KOPT-K1 (cell line): ENCODE results near the gene TTC38.
A peak's percentile ranks its signal among the peaks of the same experiment; 100 is the strongest.

Experiments
- H3K27ac ChIP-seq: fragments of 200-600 bp; sonication (generic); 2 replicates; pipeline ENCODE4 v1.5.1; 2016; ENCODE audit warnings: antibody characterized with exemption, mild to moderate bottlenecking, low read depth, low read length; ENCODE audit not compliant: poor library complexity, severe bottlenecking
- H3K36me3 ChIP-seq: fragments of 200-600 bp; sonication (generic); 2 replicates; pipeline ENCODE4 v1.5.1; 2017; ENCODE audit warnings: antibody characterized with exemption, mild to moderate bottlenecking, low read length, moderate library complexity; ENCODE audit not compliant: insufficient read depth
- H3K9me3 ChIP-seq: fragments of 200-600 bp; sonication (generic); 2 replicates; pipeline ENCODE4 v1.5.1; 2017; ENCODE audit warnings: antibody characterized with exemption, low read length, mild to moderate bottlenecking; ENCODE audit not compliant: insufficient read depth, poor library complexity, severe bottlenecking

TTC38 gene

DNA sequence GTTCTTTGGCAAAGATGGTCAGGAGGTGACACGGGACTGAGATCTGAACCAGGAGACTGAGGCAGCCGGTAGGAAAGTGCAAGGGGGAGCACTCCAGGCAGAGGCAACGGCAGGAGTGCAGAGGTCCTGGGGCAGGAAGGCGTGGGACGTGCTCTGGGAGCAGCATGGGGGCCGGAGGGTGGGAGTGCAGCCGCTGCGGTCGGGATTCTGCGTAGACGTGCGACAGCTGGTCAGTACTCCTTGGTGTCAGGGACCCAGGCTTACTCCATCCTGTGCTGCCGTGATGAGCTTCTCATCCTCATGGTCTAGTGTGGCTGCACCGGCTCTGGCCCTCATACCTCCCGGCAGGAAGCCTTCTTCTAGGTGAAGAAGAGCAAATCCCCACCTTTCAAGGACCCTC lies 50.8 kb downstream of the TTC38 start:
- Histone ChIP-seq H3K36me3 (peaks cover 100% of the 10 kb centered on the region), H3K9me3 (no peaks in the 10 kb centered on the region), H3K27ac (no peak overlapping the region)

DNA sequence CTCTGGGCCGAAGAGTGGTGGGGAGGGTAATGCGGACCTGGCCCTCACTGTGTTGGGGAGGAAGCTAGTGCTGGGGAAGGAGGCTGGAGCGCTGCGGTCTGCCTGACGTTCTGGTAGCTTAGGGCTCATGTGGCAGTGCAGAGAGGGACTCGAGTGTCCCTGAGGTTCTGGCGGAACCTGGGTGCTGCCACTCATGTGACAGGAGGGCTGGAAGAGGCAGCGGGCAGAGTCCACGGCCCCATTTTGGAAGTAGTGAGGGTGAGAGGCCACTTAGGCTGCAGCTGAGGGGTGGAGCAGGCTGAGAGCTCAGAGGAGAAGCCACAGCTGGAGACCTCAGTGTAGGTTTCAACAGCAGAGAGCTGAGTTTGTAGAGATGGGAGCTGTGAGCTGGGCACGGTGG lies 51.5 kb downstream of the TTC38 start:
- Histone ChIP-seq H3K9me3 (no peaks in the 10 kb centered on the region), H3K36me3 (peaks cover 100% of the 10 kb centered on the region), H3K27ac (no peak overlapping the region)

DNA sequence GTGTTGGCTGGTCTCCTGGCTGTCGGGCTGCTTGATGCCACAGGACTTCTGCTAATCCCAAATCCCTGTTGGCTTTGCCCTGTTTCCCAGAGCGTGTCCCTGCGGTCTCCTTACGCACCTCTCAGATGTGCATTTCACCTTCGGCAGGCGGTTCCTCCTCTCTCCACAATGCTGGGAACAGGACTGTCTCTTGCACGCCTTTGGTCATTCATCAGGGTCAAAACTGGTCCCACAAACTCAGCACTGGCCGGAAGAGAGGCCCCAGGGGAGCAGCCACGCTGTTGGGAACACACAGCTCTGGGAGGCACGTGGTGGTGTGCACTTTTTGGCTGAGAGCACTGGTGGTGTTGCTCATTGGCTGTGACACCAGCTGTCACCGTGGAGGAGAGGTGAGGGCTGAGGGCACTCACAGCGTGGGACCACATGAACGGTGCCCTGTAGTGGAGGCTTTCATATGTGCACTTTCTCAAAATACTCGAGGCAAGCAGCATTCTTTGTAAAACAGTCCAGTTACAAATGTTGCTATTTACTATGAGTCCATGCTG lies 52.4 kb downstream of the TTC38 start:
- Histone ChIP-seq H3K27ac (no peak overlapping the region), H3K9me3 (no peaks in the 10 kb centered on the region), H3K36me3 (peaks cover 100% of the 10 kb centered on the region)

DNA sequence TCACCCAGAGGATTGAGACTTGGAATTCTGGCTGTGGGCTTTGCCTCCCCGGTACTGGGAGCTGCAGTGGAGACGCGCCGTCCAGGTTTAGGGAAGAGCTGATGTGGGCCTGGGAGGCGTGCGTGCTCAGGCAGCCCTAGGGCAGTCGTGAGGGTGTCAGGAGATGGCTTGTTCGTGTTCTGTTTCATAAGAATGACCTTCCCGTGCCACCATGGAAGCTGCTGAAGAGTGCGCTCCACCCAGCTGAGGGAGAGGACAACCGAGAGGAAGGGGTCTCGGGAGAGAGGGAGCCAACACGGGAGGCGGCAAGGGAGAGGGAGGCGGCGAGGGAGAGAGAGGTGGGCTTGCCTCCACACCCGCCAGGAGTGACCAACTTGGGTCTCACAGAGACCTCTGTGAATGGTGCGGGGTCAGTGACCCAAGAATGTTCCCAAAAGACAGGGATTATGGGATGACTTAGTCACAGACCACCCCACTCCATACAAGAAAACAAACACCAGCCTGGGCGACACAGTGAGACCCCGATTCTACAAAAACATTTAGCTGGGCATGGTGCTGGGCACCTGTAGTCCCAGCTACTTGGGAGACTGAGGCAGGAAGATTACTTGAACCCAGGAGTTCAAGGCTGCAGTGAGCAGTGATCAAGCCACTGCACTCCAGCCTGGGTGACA lies 53.0 kb downstream of the TTC38 start:
- no peak overlapping the region for H3K27ac ChIP-seq
- H3K9me3 ChIP-seq, result no peaks in the 10 kb centered on the region
- H3K36me3 ChIP-seq, result peaks cover 100% of the 10 kb centered on the region

DNA sequence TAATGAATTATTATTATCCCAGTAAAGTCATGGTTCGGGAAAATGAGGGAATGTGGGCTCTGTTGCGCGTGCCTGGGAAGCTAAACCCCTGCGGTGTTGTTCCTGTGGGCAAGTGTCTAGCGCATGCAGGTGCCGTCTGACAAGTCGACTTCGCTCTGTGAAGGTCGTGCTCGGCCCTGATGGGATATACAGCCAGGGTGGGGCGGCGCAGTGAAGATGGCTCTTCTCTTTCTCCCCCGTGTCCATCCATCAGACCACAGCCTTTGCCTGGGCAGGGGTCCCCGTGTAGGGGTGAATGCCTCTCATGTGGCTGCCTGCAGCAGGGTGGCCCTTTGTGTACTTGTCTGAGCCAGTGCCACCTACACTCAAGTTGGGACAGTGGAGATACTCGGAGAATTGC lies 54.9 kb downstream of the TTC38 start:
- Histone ChIP-seq H3K9me3 (no peaks in the 10 kb centered on the region), H3K36me3 (peaks cover 100% of the 10 kb centered on the region), H3K27ac (no peak overlapping the region)

GRCh38 chr22:46323162-46323561 lies 55.4 kb downstream of the TTC38 start:
- Histone ChIP-seq H3K9me3 (no peaks in the 10 kb centered on the region), H3K27ac (no peak overlapping the region), H3K36me3 (peaks cover 100% of the 10 kb centered on the region)

DNA sequence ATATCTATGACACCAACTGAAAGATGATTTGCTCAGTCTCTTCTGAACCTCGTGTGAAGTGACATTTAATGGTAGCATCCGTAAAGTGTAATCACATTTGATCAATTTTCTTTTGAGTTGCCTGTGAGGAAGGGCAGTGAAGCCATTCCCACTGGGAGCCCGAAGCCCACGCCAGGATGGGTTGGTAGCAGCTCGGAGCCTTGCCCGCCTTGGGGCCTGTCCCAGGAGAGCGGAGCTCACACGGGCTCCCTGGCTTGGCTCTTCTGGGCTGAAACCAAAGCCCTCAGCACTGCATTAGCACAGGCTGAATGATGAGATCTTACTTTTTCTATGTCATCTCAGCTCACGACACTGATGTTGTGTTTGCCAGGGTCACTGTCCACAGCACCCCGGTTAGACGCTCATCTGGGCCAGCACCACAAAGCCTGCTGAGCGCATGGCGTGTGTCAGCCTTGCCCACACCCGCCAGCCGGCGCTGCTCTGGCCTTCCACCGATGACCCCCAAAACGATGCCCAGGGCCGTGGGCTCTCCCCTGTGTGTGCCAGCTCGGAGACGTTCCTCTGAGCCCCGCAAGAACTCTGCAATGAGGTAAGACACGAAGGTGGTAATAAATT lies 58.4 kb downstream of the TTC38 start:
- peaks cover 100% of the 10 kb centered on the region for H3K36me3 ChIP-seq
- no peak overlapping the region for H3K27ac ChIP-seq

DNA sequence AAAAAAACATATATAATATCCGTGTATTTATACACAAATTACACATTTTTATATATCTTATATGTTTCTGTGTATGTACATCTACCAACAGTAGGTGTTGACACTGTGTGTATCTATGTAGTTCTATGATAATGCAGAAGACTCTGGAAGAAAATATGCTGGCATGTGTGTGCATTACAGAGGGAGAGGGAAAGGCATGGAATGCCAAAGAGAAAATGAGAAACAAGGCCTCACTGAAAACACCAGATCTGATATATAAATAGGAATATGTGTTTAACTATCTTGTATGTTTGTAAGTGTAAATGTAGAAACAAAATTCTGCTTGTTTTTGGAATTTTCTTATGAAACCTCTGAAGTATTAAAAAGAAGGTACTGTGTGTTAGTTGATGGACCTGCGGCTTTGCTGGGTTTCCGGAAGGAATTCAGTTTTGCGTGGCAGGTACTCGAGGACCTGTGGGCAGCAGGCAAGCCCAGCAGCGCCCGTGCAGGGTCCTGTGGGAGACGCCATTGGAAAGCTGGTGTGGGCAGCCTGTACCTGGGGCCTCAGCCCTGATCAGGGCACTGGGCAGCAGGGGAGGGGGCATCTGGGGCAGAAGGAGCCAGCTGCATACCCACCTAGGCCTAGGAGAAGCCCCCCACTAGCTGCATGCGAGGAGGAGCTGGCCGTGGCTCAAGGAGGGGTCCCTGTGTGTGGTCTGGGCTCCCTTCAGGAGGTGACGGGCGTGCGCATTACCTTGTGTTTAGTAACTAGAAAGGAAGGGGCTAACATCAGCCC lies 60.1 kb downstream of the TTC38 start:
- Histone ChIP-seq H3K36me3 (peaks cover 100% of the 10 kb centered on the region), H3K27ac (no peak overlapping the region), H3K9me3 (no peaks in the 10 kb centered on the region)

More for the DNA sequence above, 58.4 kb downstream of the TTC38 start:
- H3K9me3 ChIP-seq, result no peaks in the 10 kb centered on the region

DNA sequence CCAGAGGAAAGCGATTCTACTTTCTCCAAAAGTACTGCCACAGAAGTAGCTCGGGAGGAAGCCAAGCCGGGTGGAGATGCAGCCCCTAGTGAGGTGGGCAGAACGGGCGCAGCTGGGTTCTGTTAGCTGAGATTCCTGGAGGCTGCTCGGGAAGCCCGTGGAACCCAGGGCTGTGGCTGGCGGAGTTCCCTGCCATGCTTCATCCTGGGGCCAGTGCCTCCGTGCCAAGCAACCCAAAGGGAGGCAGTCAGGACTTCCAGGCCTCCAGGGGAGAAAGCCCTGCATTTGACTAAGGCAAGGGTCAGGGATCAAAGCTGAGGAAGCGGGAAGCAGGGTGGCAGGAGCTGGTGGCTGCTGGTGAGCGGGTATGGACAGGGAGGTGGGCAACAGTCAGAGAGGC lies 61.0 kb downstream of the TTC38 start:
- H3K36me3 ChIP-seq, result peaks cover 100% of the 10 kb centered on the region
- H3K9me3 ChIP-seq, result no peaks in the 10 kb centered on the region
- H3K27ac ChIP-seq, result no peak overlapping the region

GRCh38 chr22:46329616-46330015 lies 61.8 kb downstream of the TTC38 start:
- no peaks in the 10 kb centered on the region for H3K9me3 ChIP-seq
- no peak overlapping the region for H3K27ac ChIP-seq
- peaks cover 93% of the 10 kb centered on the region for H3K36me3 ChIP-seq

DNA sequence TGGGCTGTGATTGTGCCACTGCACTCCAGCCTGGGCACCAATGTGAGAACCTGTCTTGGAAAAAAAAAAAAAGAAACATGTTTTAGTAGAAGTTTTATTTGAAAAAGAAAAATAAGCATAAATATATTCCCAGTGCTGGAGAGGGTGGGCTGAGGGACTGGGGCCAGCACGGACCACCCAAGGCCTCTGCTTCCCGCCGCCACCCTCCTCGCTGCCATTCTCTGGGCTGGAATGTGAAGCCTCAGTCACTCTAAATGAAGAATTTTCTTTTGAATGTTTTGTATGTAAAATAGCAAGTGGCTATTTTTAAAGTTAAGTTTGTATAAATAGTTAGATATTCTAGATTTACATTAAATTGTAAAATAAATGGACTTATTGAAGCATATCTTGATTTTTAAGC lies 62.6 kb downstream of the TTC38 start:
- Histone ChIP-seq H3K9me3 (no peaks in the 10 kb centered on the region), H3K27ac (no peak overlapping the region), H3K36me3 (peaks cover 85% of the 10 kb centered on the region)

DNA sequence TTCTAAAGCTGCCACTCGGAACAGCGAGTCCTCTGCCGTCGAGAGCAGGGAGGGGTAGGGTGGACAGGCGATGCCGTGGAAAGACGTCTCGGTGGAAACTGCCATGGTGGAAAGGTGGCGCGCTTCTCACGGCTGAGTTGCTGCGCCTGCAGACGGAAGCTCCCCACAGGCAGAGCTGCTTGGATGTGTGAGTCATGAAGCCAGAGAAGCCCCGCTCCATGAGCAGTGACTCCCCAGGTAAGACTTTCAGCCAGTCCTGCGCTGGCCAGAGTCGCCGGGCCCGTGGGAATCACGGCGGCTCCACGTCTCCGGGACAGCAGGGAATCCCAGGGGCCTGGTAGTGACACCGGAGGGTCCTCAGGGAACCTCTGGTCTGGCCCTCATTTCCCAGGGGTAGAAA lies 63.7 kb downstream of the TTC38 start:
- Histone ChIP-seq H3K9me3 (no peaks in the 10 kb centered on the region), H3K36me3 (peaks cover 74% of the 10 kb centered on the region), H3K27ac (no peak overlapping the region)

- Histone ChIP-seq H3K27ac (peak within 1 kb of the TSS; percentile 78), H3K36me3 (peaks cover 67% of the 10 kb centered on the region)
Observed at GRCh38 chr22:46335201-46336118, 67.7 kb downstream of the TTC38 start, which contains the start of gene TRMU. TSS of gene TRMU (plus strand) at chr22:46335714. CDS start at chr22:46335765, 51 bp downstream.

More at GRCh38 chr22:46335201-46336118, 67.7 kb downstream of the TTC38 start, which contains the start of gene TRMU:
- no peaks in the 10 kb centered on the region for H3K9me3 ChIP-seq
